Spleen (tissue), 7 donors: ENCODE data around the gene RRAD.
A peak's percentile ranks its signal among the peaks of the same experiment; 100 is the strongest.

Experiments
- POLR2A ChIP-seq, 3 donors: fragments of 450-650 bp; IDR thresholded peaks; one replicate each; pipeline ENCODE4 v1.5.1; 2017; ENCODE audit warnings: antibody characterized with exemption in 3 of 3, mild to moderate bottlenecking in 1 of 3
- TF ChIP-seq, protein P1 (sequence below), 11 experiments: fragments of 200-600 bp in 7 of 11; fragments of 450-650 bp in 4 of 11; sonication (generic) in 4 of 11; IDR thresholded peaks in 8 of 11; conservative IDR thresholded peaks in 3 of 11; 1 replicate in 7 of 11; 2 replicates in 4 of 11; pipeline versions ENCODE4 v1.4.0 to v1.8.0; 2016 to 2021; ENCODE audit warnings: antibody characterized with exemption in 11 of 11, inconsistent platforms in 4 of 11, mild to moderate bottlenecking in 1 of 11
- donor health status: DM: no; HTN: no; CAD: no; lungs with moderate emphysema.
- donor health status: DM: no; HTN: no; CAD: no.
- donor health status: DM: no; HTN: no; CAD: no.

DNA sequence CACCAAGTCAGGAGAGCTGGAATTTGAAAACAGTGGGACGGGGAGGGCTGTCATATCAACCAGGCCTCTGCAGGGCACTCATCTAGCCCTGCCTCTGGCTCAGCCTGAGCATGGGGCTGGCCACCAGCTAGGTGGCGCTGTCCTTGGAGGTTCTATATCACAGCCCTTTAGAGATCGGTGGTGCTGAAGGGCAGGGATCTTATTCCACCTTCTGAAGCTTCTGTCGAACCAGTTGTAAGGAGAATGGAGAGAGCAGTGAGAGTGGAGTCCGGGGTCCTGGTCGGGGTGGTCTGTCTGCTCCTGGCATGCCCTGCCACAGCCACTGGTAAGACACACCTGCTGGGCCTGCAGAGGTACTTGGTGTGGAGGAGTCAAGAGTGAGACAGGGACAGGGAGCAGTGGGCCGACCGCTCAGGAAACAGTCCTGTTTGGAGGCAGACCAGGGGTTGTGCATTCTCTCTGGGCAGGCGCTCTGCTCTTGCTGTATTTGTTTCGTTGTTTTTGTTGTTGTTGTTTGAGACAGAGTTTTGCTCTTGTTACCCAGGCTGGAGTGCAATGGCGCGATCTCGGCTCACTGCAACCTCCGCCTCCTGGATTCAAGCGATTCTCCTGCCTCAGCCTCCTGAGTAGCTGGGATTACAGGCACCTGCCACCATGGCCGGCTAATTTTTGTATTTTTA, 35.9 kb upstream of the RRAD start, which contains the start of gene CES3:
- TF ChIP-seq, protein P1, sequence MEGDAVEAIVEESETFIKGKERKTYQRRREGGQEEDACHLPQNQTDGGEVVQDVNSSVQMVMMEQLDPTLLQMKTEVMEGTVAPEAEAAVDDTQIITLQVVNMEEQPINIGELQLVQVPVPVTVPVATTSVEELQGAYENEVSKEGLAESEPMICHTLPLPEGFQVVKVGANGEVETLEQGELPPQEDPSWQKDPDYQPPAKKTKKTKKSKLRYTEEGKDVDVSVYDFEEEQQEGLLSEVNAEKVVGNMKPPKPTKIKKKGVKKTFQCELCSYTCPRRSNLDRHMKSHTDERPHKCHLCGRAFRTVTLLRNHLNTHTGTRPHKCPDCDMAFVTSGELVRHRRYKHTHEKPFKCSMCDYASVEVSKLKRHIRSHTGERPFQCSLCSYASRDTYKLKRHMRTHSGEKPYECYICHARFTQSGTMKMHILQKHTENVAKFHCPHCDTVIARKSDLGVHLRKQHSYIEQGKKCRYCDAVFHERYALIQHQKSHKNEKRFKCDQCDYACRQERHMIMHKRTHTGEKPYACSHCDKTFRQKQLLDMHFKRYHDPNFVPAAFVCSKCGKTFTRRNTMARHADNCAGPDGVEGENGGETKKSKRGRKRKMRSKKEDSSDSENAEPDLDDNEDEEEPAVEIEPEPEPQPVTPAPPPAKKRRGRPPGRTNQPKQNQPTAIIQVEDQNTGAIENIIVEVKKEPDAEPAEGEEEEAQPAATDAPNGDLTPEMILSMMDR (IDR thresholded peaks at IDR 0.05 in 8 of 11, conservative IDR thresholded peaks at IDR 0.05 in 3 of 11) = peak in 10 of 11 experiments; percentile 22 to 78 (median 68)
- TF ChIP-seq POLR2A (IDR thresholded peaks at IDR 0.05) = no peak
